Tibial artery (tissue), 4 donors: Measurements from ENCODE around the gene FDPS.

Source experiments
- DNase-seq, 2 donors: peaks; one replicate each; pipeline ENCODE4 v3.0.0-alpha.2; 2019
- H3K27ac ChIP-seq, 2 donors: fragments of 200-600 bp; sonication (generic) in 1 of 2; 1 replicate in 1 of 2; 2 replicates in 1 of 2; pipeline ENCODE4 v1.5.1; 2018 to 2019; ENCODE audit warnings: mild to moderate bottlenecking in 1 of 2
- H3K27me3 ChIP-seq, 2 donors: fragments of 200-600 bp; sonication (generic) in 1 of 2; one replicate each; pipeline versions ENCODE4 v1.5.1 to v1.6.0; 2016 to 2019
- H3K36me3 ChIP-seq, 3 donors: fragments of 200-600 bp; sonication (generic) in 2 of 3; one replicate each; pipeline ENCODE4 v1.5.1; 2016 to 2019; ENCODE audit warnings: mild to moderate bottlenecking in 2 of 3
- H3K4me1 ChIP-seq, 4 donors: fragments of 200-600 bp; sonication (generic) in 2 of 4; 1 replicate in 3 of 4; 2 replicates in 1 of 4; pipeline ENCODE4 v1.5.1; 2016 to 2019
- H3K4me3 ChIP-seq, 2 donors: fragments of 200-600 bp; sonication (generic) in 1 of 2; 1 replicate in 1 of 2; 2 replicates in 1 of 2; pipeline ENCODE4 v1.5.1; 2018 to 2019; ENCODE audit warnings: mild to moderate bottlenecking in 2 of 2
- H3K9me3 ChIP-seq, 3 donors: fragments of 200-600 bp; sonication (generic) in 1 of 3; one replicate each; pipeline ENCODE4 v1.5.1; 2016 to 2019
- CTCF ChIP-seq, 2 experiments: fragments of 200-600 bp in 1 of 2; fragments of 450-650 bp in 1 of 2; IDR thresholded peaks; one replicate each; pipeline ENCODE4 v1.5.1; 2017 to 2019; ENCODE audit warnings: antibody characterized with exemption in 2 of 2, mild to moderate bottlenecking in 1 of 2, moderate library complexity in 1 of 2
- intact Hi-C: fragments of 100-400 bp; cut with DNase I; formaldehyde crosslinking; loops from one replicate; pipeline ENCODE4 v1.15.0; 2023; ENCODE audit warnings: low total_unique reads

FDPS gene

DNA sequence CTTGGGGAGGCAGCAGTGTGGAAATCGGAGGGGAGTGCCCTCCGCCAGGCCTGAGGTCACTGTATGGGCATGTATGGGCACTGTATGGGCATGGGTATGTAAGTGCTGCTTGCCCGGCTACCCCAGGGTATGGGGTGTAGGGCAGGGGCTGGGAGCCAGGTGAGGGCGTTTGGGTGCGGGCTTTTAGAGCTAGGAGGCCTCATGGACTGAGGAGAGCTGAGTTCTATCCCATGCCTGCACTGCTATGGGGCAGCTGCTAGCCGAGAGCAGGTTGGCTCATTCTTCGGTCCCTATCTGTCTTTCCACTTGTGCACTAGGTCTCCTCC lies 12.8 kb upstream of the FDPS start:
- H3K4me3 ChIP-seq: no peak overlapping the region
- no peak for DNase-seq
- H3K27ac ChIP-seq: no peak overlapping the region
- TF ChIP-seq CTCF (IDR thresholded peaks at IDR 0.05): no peak
- peaks cover 0 to 37% of the 10 kb centered on the region in 2 donors for H3K27me3 ChIP-seq
- H3K4me1 ChIP-seq: peaks cover 0 to 12% (median 6%) of the 10 kb centered on the region in 4 donors
- H3K9me3 ChIP-seq: no peaks in the 10 kb centered on the region
- intact Hi-C loops: no loop called here
- H3K36me3 ChIP-seq: no peaks in the 10 kb centered on the region

DNA sequence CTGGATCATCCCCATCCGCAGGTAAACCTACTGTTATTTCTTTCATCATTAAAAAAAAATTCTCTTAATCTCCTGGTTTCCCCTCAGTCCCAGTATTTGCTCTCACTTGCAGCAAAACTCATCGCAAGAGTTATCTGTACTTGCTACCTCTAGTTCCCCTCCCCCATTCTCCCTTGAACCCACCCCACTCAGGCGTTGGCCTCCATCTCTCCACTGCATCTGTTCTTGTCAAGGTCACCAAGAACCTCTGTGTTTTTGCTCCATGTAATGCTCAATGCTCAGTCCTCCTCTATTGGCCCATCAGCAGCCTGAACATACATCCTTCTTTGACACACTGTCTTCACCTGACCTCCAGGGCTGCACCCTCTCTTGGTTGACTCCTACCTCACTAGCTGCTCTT lies 12.0 kb upstream of the FDPS start:
- no peak for DNase-seq
- no peaks in the 10 kb centered on the region for H3K36me3 ChIP-seq
- no peak for TF ChIP-seq CTCF (IDR thresholded peaks at IDR 0.05)
- H3K27ac ChIP-seq: no peak overlapping the region
- no peaks in the 10 kb centered on the region for H3K9me3 ChIP-seq
- H3K4me1 ChIP-seq: peaks cover 0 to 12% (median 6%) of the 10 kb centered on the region in 4 donors
- peaks cover 0 to 34% of the 10 kb centered on the region in 2 donors for H3K27me3 ChIP-seq
- no peak overlapping the region for H3K4me3 ChIP-seq
- intact Hi-C loops: no loop called here

DNA sequence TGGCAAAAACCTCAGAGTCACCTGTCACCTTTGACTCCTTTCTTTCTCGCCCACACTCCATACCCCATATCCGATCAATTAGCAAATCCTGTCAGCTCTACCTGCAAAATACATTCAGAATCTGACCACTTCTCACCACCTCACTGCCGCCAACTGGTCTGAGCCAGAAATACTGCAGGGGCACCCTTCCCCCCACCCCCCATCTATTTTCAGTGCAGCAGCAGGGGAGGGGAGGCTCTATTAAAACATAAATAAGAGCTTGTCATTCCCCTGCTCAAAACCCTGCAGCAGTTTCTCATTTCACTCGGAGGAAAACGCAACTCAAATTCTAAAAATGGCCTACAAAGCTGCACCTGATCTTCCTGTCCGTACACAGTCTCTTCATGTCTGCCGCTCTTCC lies 11.3 kb upstream of the FDPS start:
- H3K4me3 ChIP-seq: no peak overlapping the region
- H3K27me3 ChIP-seq: peaks cover 0 to 34% of the 10 kb centered on the region in 2 donors
- intact Hi-C loops: no loop called here
- peaks cover 0 to 12% (median 6%) of the 10 kb centered on the region in 4 donors for H3K4me1 ChIP-seq
- H3K9me3 ChIP-seq: no peaks in the 10 kb centered on the region
- no peak for TF ChIP-seq CTCF (IDR thresholded peaks at IDR 0.05)
- DNase-seq: no peak
- H3K36me3 ChIP-seq: no peaks in the 10 kb centered on the region
- no peak overlapping the region for H3K27ac ChIP-seq

DNA sequence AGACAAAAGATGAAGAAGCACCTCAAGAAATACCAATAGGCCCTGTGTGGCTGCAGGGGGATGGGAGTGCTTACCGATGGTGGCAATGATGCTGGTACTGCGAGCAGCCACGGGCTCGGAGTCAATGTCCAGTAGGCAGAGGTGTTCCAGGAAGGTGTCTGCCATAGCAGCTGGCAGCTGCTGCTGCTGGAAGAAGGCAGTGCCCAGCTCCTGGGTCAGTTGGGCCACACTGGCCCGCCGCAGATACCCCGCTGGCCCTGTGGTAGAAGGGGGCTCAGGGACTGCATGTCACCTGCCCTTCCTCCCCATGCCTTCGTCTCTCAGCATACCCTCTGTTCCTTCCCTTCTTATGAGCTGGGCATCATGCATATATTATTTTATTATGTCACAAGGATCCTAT lies 8.6 kb upstream of the FDPS start:
- DNase-seq: no peak
- Histone ChIP-seq H3K4me3 (no peak overlapping the region), H3K4me1 (peaks cover 0 to 9% (median 4%) of the 10 kb centered on the region in 4 donors), H3K27me3 (peaks cover 0 to 25% of the 10 kb centered on the region in 2 donors), H3K9me3 (no peaks in the 10 kb centered on the region), H3K27ac (no peak overlapping the region), H3K36me3 (no peaks in the 10 kb centered on the region)
- intact Hi-C loops: no loop called here
- TF ChIP-seq CTCF (IDR thresholded peaks at IDR 0.05): no peak

- no peak for DNase-seq
- no peak for TF ChIP-seq CTCF (IDR thresholded peaks at IDR 0.05)
- H3K9me3 ChIP-seq: no peaks in the 10 kb centered on the region
- H3K4me3 ChIP-seq: no peak overlapping the region
- H3K27ac ChIP-seq: no peak overlapping the region
- H3K4me1 ChIP-seq: peaks cover 0 to 1% (median under 1%) of the 10 kb centered on the region in 4 donors
- peaks cover 0 to 18% of the 10 kb centered on the region in 2 donors for H3K27me3 ChIP-seq
- intact Hi-C loops: no loop called here
- no peaks in the 10 kb centered on the region for H3K36me3 ChIP-seq
Observed at GRCh38 chr1:155300553-155301329, 7.9 kb upstream of the FDPS start.
